Dedifferentiated amniotic fluid mesenchymal stem cell (primary cell): ENCODE results near the gene NRIP1.
"Not testable (repeated sequence)": the region's sequence is repeated elsewhere in the genome, so short reads cannot be mapped to it uniquely, and the experiment has no call there.

Experiments used
- DNase-seq: peaks from one replicate; pipeline ENCODE4 v3.0.0-alpha.2; 2016; ENCODE audit errors: extremely low spot score

NRIP1 gene

DNA sequence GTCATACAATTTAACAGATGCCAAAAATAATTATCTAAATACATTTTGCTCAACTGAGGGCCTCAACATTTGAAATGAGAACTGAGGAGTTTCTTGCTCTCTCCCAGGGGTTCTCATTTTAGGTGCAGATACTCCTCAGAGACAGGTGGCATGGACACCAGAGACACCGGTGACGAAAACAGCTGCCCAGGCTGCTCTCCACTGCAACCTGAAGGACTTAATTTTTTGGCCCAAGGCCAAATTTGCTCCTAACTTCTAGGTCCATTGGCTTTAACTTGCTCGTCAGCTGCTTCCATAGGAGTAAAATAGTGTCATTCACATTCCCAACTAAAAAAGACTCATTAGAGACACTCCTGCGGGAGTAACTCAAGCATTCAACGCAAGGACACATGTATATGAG lies 87.0 kb downstream of the NRIP1 start:
- DNase-seq, result no peak

DNA sequence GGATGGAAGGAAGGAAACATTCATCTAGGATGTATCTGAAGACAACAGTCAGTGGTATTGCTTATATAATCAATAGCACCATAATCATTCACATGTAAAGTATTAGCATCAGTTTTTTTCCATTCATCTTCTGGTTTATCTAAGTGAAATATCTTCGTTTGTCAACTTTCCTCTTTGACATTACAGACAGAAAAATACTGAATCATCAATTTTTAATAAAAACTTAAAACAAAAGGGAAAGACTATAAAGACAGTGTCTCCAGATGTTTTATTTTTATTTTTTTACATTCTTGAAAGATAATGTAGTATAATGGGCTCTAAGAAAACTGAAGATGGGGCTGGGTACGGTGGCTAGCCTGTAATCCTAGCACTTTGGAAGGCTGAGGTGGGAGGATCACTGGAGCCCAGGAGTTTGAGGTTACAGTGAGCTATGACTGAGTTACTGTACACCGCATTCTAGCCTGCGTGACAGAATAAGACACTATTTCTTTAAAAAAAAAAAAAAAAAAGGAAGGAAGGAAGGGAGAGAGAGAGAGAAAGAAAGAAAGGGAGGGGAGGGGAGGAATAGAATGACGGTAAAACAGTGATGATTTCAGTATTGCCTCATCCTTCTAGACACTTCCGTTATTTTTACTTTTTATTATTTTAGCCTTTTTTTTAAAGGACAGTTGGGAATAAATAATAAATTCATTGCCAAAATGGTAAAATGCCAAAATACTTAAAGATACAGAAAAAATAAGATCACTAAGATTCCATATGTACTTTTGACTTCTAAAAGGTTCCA lies 89.5 kb downstream of the NRIP1 start:
- no peak for DNase-seq

GRCh38 chr21:14972678-14973077 lies 92.1 kb downstream of the NRIP1 start:
- DNase-seq, result no peak

DNA sequence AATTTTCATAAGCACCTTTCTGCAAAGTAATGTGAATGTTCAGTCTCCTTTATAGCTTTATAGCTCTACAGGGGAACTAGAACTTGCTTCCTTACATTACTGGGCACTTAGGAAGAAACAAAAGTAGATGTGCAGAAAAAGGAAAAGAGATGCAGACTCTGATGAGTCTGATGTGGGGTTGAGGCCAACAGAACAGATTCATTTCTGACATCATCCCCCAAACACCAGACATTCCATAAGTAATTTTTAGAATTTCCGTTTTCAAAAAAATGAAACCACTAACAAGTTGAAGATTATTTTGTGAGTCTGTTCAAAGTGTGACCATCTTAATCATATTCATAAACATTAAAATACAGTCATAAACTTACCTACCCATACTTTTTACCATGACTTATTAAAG lies 96.0 kb downstream of the NRIP1 start:
- no peak for DNase-seq

DNA sequence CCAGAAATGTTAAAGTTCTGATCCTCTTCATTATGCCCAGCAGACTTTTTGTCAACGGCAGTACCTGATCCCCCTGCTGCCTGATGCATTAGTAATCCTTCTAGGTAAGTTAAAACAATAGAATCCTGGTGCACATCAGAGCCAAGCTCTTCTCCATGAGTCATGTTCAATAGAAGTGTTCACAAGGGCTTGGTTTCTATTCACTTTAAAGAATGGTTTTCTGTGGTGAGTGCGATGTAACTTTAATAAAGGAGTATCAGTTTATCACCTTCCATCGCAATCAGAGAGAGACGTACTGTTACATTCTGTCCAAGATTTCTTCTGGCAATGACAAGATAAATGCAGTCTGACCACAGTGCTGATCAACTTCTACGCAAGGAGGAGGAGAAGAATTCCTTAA lies 96.8 kb downstream of the NRIP1 start:
- DNase-seq, result no peak

DNA sequence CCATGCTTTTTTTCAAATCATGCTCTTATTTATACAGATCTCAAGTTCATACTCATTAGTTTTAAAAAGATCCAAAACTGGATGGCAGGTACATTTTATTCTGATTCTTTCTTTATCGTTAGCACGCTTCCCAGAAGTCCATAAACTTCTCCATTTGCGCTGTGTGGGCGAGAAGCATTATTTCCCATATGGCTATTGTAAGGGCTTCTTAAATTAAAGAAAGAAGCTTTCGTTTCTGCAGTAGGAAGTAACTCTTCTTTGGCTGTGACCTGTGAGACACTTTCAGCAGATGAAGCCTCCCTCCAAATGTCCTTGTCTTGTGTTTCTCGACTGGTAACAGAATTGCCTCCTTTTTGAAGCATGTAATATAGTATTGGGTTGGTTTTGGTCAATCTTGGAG lies 100.2 kb downstream of the NRIP1 start:
- no peak for DNase-seq

DNA sequence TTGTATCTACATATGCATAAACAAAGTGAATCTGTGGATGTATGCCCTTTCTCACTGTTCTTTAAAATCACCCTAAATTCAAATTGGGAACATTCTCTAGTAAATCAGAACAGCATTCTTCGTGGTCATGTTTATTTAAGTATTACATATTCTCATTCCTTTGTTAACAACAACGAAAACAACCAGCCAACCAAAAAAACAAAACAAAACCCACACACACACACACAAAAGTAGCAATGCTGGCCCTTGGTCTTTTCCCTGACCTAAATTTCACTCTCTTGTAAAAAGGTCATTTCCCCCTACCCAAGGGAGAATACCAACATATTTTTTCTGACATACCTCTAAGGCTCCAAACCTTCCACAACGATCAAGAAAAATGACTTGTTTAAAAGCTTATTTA lies 102.6 kb downstream of the NRIP1 start:
- DNase-seq, result no peak

- no peak for DNase-seq
Measured at GRCh38 chr21:14961502-14961901, 103.3 kb downstream of the NRIP1 start.

- no peak for DNase-seq
Measured at GRCh38 chr21:14959343-14959742, 105.5 kb downstream of the NRIP1 start.

DNA sequence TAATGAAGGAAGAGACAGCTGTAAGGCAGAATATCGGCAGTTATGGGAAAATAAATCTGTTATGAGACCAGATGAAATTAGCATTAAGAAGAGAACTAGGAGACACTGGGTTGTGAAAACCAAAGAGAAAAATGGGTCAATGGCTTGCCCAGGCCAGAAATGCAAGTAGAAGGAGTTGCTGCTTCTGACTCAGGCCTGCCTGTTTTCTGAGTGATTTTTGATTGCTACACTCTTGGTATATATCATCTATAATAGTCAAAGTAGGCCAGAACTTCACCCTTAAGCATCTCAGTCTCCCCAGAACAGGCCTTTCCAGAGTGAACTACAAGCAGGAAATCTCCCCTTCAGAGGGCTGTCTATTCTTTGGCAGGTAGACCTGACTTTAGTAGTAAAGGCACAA lies 107.0 kb downstream of the NRIP1 start:
- no peak for DNase-seq

GRCh38 chr21:14956807-14957206 lies 108.0 kb downstream of the NRIP1 start:
- DNase-seq, result peak; percentile 58

DNA sequence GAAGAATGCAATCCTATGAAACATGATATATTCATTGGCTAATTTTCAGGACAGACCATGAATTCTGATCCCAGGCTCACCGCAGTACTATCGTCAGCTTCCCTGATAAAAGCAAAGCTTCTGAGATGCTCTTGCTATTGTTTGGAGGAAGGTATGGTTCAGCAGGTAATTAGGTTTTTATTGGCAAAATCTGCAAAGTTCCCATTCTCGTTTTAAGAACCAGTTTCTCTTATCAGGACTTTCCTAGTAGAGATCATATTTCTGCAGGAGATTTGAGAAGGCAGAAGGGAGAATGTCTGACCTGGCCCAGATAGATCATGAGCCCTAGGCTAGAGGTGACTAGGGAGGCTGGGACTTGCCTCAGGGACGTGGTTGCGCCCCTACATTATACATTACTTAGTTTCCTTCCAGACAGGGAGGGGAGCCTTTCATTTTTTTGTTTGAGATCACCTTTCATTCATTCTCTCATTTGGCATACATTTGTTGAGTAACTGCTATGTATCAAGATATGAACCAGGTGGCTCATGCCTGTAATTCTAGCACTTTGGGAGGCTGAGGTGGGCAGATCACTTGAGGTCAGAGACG lies 108.8 kb downstream of the NRIP1 start:
- DNase-seq, result no peak

DNA sequence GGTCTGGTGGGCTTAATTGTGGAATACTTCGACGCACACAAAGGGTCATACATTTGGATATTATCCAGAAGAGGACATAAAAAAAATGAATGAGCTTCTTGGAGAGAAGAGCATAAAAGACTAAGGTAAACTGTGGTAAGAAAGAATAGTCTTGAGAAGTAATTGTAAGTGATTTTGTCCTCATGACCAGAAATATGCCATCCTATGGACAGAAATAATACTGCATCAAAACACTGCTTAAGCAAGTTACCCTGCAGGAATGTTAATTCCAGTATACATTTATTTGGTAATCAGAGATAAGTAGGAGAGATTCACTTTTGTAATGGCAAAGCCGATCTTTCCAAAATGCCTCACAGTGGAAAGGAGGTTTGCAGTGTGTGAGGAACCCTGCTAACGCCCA lies 111.9 kb downstream of the NRIP1 start:
- DNase-seq, result no peak

- no peak for DNase-seq
Measured at GRCh38 chr21:14949603-14950002, 115.2 kb downstream of the NRIP1 start.

DNA sequence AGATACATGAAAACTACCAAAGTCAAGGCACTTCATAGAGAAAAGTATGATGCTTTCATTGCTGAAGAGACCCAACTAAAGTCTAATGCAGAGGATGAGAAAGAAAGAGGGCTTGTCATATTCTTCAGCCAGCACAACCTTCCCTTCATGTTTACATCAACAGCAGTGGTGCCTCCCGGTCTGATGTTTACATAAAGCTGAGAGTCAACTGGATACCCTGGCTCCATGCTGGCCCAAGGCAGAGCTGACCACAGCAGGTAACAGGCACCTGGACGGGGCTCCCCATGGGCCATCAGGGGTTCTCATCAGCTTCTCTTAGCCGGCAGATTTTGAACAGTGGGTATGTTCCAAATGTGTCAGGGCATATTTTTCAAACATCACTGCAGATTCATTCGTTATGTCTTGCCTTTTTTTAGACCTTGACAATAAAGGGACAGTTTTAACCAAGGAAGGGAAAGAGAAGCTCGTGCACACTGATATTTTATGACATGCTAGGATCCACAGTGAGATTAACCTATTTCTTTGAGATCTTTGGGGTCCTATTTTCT lies 117.1 kb downstream of the NRIP1 start:
- no peak for DNase-seq

GRCh38 chr21:14945176-14945575 lies 119.6 kb downstream of the NRIP1 start:
- DNase-seq, result no peak

DNA sequence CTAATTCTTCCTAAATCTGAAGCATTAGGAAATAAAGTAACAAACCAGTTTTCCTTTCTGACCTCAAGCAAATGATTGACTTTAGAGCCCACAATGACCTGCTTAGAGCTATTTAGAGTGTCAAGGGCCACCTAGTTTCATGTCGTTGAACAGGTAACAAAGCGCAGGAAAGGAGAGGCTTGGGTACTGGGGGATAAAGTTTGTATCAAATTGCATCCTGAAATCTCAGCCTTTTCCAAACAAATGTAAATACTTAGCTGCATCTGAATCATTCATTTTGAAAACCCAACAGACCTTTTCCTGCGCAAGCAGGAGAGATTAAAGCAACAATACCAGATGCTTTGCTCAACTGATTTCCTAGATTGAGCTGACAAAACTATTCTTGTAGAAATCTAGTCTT lies 121.2 kb downstream of the NRIP1 start:
- no peak for DNase-seq

DNA sequence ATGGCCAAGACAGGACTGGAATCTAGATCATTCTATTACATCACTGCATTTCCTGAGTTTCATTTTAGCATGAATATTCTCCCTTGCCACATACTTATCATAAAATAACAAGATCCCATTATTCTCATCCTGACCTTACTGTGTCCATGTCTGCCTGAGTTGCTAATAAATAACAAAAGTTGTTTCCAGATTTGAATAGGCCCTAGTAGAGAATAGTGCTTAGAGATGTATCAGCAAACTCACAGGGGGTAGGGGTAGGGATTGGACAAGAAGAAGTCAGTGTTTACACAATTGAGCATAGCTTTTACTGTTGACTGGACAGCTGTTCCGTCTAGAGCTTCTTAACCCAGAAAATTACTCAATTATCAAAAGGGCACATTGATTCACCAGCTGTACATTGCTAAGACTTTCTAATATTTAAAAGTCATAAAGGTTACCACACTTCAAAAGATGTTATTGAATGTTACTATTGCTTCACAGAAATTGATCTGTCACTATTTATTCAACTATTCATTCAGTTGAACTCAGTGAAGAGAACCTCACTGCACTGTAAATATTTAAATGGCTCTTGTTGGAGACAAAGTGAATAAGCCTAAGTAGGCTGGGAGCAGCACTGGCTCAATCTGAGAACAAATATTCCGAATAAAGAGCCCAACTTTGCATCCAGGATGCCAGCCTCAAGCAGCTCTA lies 121.9 kb downstream of the NRIP1 start:
- no peak for DNase-seq

DNA sequence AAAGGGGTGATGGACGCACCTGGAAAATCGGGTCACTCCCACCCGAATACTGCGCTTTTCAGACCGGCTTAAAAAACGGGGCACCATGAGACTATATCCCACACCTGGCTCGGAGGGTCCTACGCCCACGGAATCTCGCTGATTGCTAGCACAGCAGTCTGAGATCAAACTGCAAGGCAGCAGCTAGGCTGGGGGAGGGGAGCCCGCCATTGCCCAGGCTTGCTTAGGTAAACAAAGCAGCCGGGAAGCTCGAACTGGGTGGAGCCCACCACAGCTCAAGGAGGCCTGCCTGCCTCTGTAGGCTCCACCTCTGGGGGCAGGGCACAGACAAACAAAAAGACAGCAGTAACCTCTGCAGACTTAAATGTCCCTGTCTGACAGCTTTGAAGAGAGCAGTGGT lies 137.5 kb downstream of the NRIP1 start:
- not testable (repeated sequence) for DNase-seq

- no peak for DNase-seq
Measured at GRCh38 chr21:14926186-14926585, 138.6 kb downstream of the NRIP1 start.

GRCh38 chr21:14923468-14923867 lies 141.3 kb downstream of the NRIP1 start:
- peak; percentile 64 for DNase-seq

GRCh38 chr21:14922980-14923379 lies 141.8 kb downstream of the NRIP1 start:
- no peak for DNase-seq

- no peak for DNase-seq
Measured at GRCh38 chr21:14918527-14918926, 146.3 kb downstream of the NRIP1 start.
